ENCODE measurements around the gene RNF114. TPM values are rescaled to one million over a fixed set of nuclear protein-coding genes. Genes with fewer than 3 reads are reported as not detected.
"Not testable (repeated sequence)": the region's sequence is repeated elsewhere in the genome, so short reads cannot be mapped to it uniquely, and the experiment has no call there.

The RNF114 gene
- total RNA-seq, 6 experiments from 2014 or later = 51.6 to 61.0 (median 56.1) TPM

GRCh38 chr20:49966861-49967260, 30.7 kb downstream of the RNF114 start:
- Mint-ChIP-seq H3K4me1 (ENCODE audit: low read depth) (peaks cover 21% of the 10 kb centered on the region), H3K9me3 (no peaks in the 10 kb centered on the region), H3K36me3 (ENCODE audit: low read depth) (no peaks in the 10 kb centered on the region), H3K27me3 (ENCODE audit: insufficient read depth) (no peaks in the 10 kb centered on the region), H3K27ac (no peak overlapping the region), H3K4me3 (no peak overlapping the region)
- TF ChIP-seq CTCF (IDR thresholded peaks at IDR 0.05) = no peak
- no peak for DNase-seq

- H3K9me3 Mint-ChIP-seq = no peaks in the 10 kb centered on the region
- H3K4me3 Mint-ChIP-seq = no peak overlapping the region
- no peaks in the 10 kb centered on the region for H3K27me3 Mint-ChIP-seq (ENCODE audit: insufficient read depth)
- TF ChIP-seq CTCF (IDR thresholded peaks at IDR 0.05) = no peak
- no peaks in the 10 kb centered on the region for H3K36me3 Mint-ChIP-seq (ENCODE audit: low read depth)
- no peak for DNase-seq
- H3K4me1 Mint-ChIP-seq (ENCODE audit: low read depth) = peaks cover 21% of the 10 kb centered on the region
- H3K27ac Mint-ChIP-seq = no peak overlapping the region
Measured at GRCh38 chr20:49969234-49969633, 33.0 kb downstream of the RNF114 start.

GRCh38 chr20:49969946-49970345, 33.7 kb downstream of the RNF114 start:
- Mint-ChIP-seq H3K9me3 (no peaks in the 10 kb centered on the region), H3K4me3 (no peak overlapping the region), H3K27me3 (ENCODE audit: insufficient read depth) (no peaks in the 10 kb centered on the region), H3K27ac (no peak overlapping the region), H3K4me1 (ENCODE audit: low read depth) (peaks cover 21% of the 10 kb centered on the region), H3K36me3 (ENCODE audit: low read depth) (no peaks in the 10 kb centered on the region)
- no peak for TF ChIP-seq CTCF (IDR thresholded peaks at IDR 0.05)
- DNase-seq = no peak

- no peak for TF ChIP-seq CTCF (IDR thresholded peaks at IDR 0.05)
- Mint-ChIP-seq H3K9me3 (no peaks in the 10 kb centered on the region), H3K27ac (no peak overlapping the region), H3K27me3 (ENCODE audit: insufficient read depth) (no peaks in the 10 kb centered on the region; the same call in 1 of the 2 replicates), H3K4me1 (ENCODE audit: low read depth) (peaks cover 21% of the 10 kb centered on the region), H3K36me3 (ENCODE audit: low read depth) (no peaks in the 10 kb centered on the region), H3K4me3 (no peak overlapping the region)
- DNase-seq = no peak
Measured at GRCh38 chr20:49970498-49970897, 34.3 kb downstream of the RNF114 start.

GRCh38 chr20:49973981-49974380, 37.8 kb downstream of the RNF114 start:
- H3K4me3 Mint-ChIP-seq = no peak overlapping the region
- no peak for DNase-seq
- TF ChIP-seq CTCF (IDR thresholded peaks at IDR 0.05) = no peak
- peaks cover 19% of the 10 kb centered on the region for H3K4me1 Mint-ChIP-seq (ENCODE audit: low read depth)
- H3K36me3 Mint-ChIP-seq (ENCODE audit: low read depth) = no peaks in the 10 kb centered on the region
- H3K9me3 Mint-ChIP-seq = no peaks in the 10 kb centered on the region
- H3K27ac Mint-ChIP-seq = no peak overlapping the region
- no peaks in the 10 kb centered on the region; the same call in 1 of the 2 replicates for H3K27me3 Mint-ChIP-seq (ENCODE audit: insufficient read depth)

GRCh38 chr20:49976542-49976941, 40.3 kb downstream of the RNF114 start:
- Mint-ChIP-seq H3K9me3 (no peaks in the 10 kb centered on the region), H3K36me3 (ENCODE audit: low read depth) (no peaks in the 10 kb centered on the region), H3K4me1 (ENCODE audit: low read depth) (peaks cover 22% of the 10 kb centered on the region), H3K27ac (peak overlapping the region; percentile 22; the same call in 1 of the 2 replicates), H3K4me3 (no peak overlapping the region), H3K27me3 (ENCODE audit: insufficient read depth) (no peaks in the 10 kb centered on the region; the same call in 1 of the 2 replicates)
- TF ChIP-seq CTCF (IDR thresholded peaks at IDR 0.05) = no peak
- DNase-seq = peak; percentile 36

- not testable (repeated sequence) for H3K9me3 Mint-ChIP-seq; H3K4me3 Mint-ChIP-seq; H3K36me3 Mint-ChIP-seq (ENCODE audit: low read depth); DNase-seq; H3K27ac Mint-ChIP-seq; H3K27me3 Mint-ChIP-seq (ENCODE audit: insufficient read depth)
- H3K4me1 Mint-ChIP-seq (ENCODE audit: low read depth) = peaks cover 22% of the 10 kb centered on the region
Measured at GRCh38 chr20:49977740-49978139, 41.5 kb downstream of the RNF114 start.

Data from HFFc6 (cell line).